Neural progenitor cell (in vitro differentiated cells): ENCODE results near the gene TLE5. TPM values are rescaled to one million over a fixed set of nuclear protein-coding genes. Genes with fewer than 3 reads are reported as not detected.
A peak's percentile ranks its signal among the peaks of the same experiment; 100 is the strongest.

Source experiments
- DNase-seq: peaks from one replicate; pipeline ENCODE4 v3.0.0-alpha.2; 2016; ENCODE audit warnings: low spot score
- H2AFZ ChIP-seq: fragments of 200-600 bp; sonication (generic); replicated peaks from 2 replicates; pipeline ENCODE4 v1.6.1; 2016; ENCODE audit warnings: antibody characterized with exemption
- H3F3A ChIP-seq: fragments of 200-600 bp; sonication (generic); 2 replicates; pipeline ENCODE4 v1.6.1; 2016; ENCODE audit warnings: antibody characterized with exemption, low read depth
- H3K27ac ChIP-seq: fragments of 200-600 bp; sonication (generic); 2 replicates; pipeline ENCODE4 v1.5.1; 2016; ENCODE audit warnings: mild to moderate bottlenecking
- H3K27me3 ChIP-seq: fragments of 200-600 bp; sonication (generic); 2 replicates; pipeline ENCODE4 v1.6.1; 2016; ENCODE audit warnings: mild to moderate bottlenecking, moderate library complexity
- H3K36me3 ChIP-seq: fragments of 200-600 bp; sonication (generic); 2 replicates; pipeline ENCODE4 v1.5.1; 2016
- H3K4me1 ChIP-seq: fragments of 200-600 bp; sonication (generic); 2 replicates; pipeline ENCODE4 v1.6.1; 2016; ENCODE audit warnings: mixed run types
- H3K4me2 ChIP-seq: fragments of 200-600 bp; sonication (generic); 2 replicates; pipeline ENCODE4 v1.6.1; 2016
- H3K4me3 ChIP-seq: fragments of 200-600 bp; sonication (generic); 2 replicates; pipeline ENCODE4 v1.5.1; 2016
- H3K79me2 ChIP-seq: fragments of 200-600 bp; sonication (generic); 2 replicates; pipeline ENCODE4 v1.6.1; 2016; ENCODE audit warnings: low read depth
- H3K9ac ChIP-seq: fragments of 200-600 bp; sonication (generic); 2 replicates; pipeline ENCODE4 v1.6.1; 2016
- H3K9me3 ChIP-seq: fragments of 200-600 bp; sonication (generic); 2 replicates; pipeline ENCODE4 v1.5.1; 2016; ENCODE audit warnings: low read depth
- H4K20me1 ChIP-seq: fragments of 200-600 bp; sonication (generic); 2 replicates; pipeline ENCODE4 v1.6.1; 2016; ENCODE audit warnings: low read depth
- H3K27ac Mint-ChIP-seq: 3 replicates; pipeline ENCODE4 v1.8.0; 2021; ENCODE audit warnings: mixed read lengths
- H3K27me3 Mint-ChIP-seq: 2 replicates; pipeline ENCODE4 v1.8.0; 2022; ENCODE audit warnings: low read depth, mild to moderate bottlenecking, inconsistent platforms, moderate library complexity, mixed read lengths; ENCODE audit not compliant: insufficient read depth
- H3K36me3 Mint-ChIP-seq: 3 replicates; pipeline ENCODE4 v1.8.0; 2021; ENCODE audit warnings: mixed read lengths
- H3K4me1 Mint-ChIP-seq: 3 replicates; pipeline ENCODE4 v1.8.0; 2021; ENCODE audit warnings: mixed read lengths
- H3K4me3 Mint-ChIP-seq: 3 replicates; pipeline ENCODE4 v1.8.0; 2021; ENCODE audit warnings: mild to moderate bottlenecking, moderate library complexity, mixed read lengths
- H3K9me3 Mint-ChIP-seq: 3 replicates; pipeline ENCODE4 v1.8.0; 2020; ENCODE audit warnings: mixed read lengths
- CTCF ChIP-seq: fragments of 200-600 bp; sonication (generic); IDR thresholded peaks from 2 replicates; pipeline ENCODE4 v1.5.1; 2017; ENCODE audit warnings: antibody characterized with exemption, mild to moderate bottlenecking
- EZH2 ChIP-seq: fragments of 200-600 bp; sonication (generic); IDR thresholded peaks from 2 replicates; pipeline ENCODE4 v1.6.1; 2017; ENCODE audit warnings: antibody characterized with exemption, mild to moderate bottlenecking, moderate library complexity
- EZH2phosphoT487 ChIP-seq: fragments of 200-600 bp; sonication (generic); IDR thresholded peaks from 2 replicates; pipeline ENCODE4 v1.6.1; 2017; ENCODE audit warnings: antibody characterized with exemption
- total RNA-seq: library from RNA; depleted of rRNA; stranded (reverse); fragments of >200 nt; gene quantifications from 2 replicates; pipeline ENCODE4 v1.2.3, GENCODE V29; 2015; ENCODE audit warnings: low replicate concordance

Gene TLE5
- total RNA-seq, 1 donor from 2014 or later: 54.6 TPM

- H3K27me3 ChIP-seq: peaks cover 83% of the 10 kb centered on the region
- H2AFZ ChIP-seq: no peak overlapping the region
- peaks cover 20% of the 10 kb centered on the region for H3K4me1 ChIP-seq
- H3K36me3 ChIP-seq: no peaks in the 10 kb centered on the region
- no peaks in the 10 kb centered on the region for H3K9me3 ChIP-seq
- peak overlapping the region; percentile 84 for H3K4me3 Mint-ChIP-seq
- peaks cover 5% of the 10 kb centered on the region for H3K9me3 Mint-ChIP-seq
- peak overlapping the region; percentile 75 for H3K4me2 ChIP-seq
- H3K27ac ChIP-seq: no peak overlapping the region
- H3K27ac Mint-ChIP-seq: no peak overlapping the region
- DNase-seq: no peak
- no peaks in the 10 kb centered on the region for H3K36me3 Mint-ChIP-seq
- H3K27me3 Mint-ChIP-seq: peaks cover 72% of the 10 kb centered on the region
- no peak for TF ChIP-seq CTCF
- TF ChIP-seq EZH2phosphoT487: no peak
- TF ChIP-seq EZH2: no peak
- peaks cover 26% of the 10 kb centered on the region for H4K20me1 ChIP-seq
- H3F3A ChIP-seq: peaks cover 27% of the 10 kb centered on the region
- no peak overlapping the region for H3K4me3 ChIP-seq
- no peak overlapping the region for H3K9ac ChIP-seq
- H3K4me1 Mint-ChIP-seq: peaks cover 32% of the 10 kb centered on the region
- no peaks in the 10 kb centered on the region for H3K79me2 ChIP-seq
These were observed 28.5 kb downstream of the TLE5 start for GRCh38 chr19:3033595-3034405.

GRCh38 chr19:3031607-3031867 lies 30.8 kb downstream of the TLE5 start:
- peaks cover 16% of the 10 kb centered on the region for H3F3A ChIP-seq
- no peak overlapping the region for H3K4me2 ChIP-seq
- no peaks in the 10 kb centered on the region for H3K36me3 ChIP-seq
- H3K79me2 ChIP-seq: no peaks in the 10 kb centered on the region
- H3K4me1 Mint-ChIP-seq: peaks cover 26% of the 10 kb centered on the region
- H2AFZ ChIP-seq: no peak overlapping the region
- peaks cover 73% of the 10 kb centered on the region for H3K27me3 Mint-ChIP-seq
- peaks cover 29% of the 10 kb centered on the region for H4K20me1 ChIP-seq
- no peak overlapping the region for H3K27ac Mint-ChIP-seq
- TF ChIP-seq CTCF (no peak), EZH2 (no peak), EZH2phosphoT487 (no peak)
- no peak overlapping the region for H3K9ac ChIP-seq
- H3K9me3 ChIP-seq: no peaks in the 10 kb centered on the region
- H3K27ac ChIP-seq: no peak overlapping the region
- peak overlapping the region; percentile 51 for H3K4me3 Mint-ChIP-seq
- H3K36me3 Mint-ChIP-seq: no peaks in the 10 kb centered on the region
- no peak overlapping the region for H3K4me3 ChIP-seq
- no peak for DNase-seq
- peaks cover 87% of the 10 kb centered on the region for H3K27me3 ChIP-seq
- peaks cover 25% of the 10 kb centered on the region for H3K4me1 ChIP-seq
- peaks cover 8% of the 10 kb centered on the region for H3K9me3 Mint-ChIP-seq

GRCh38 chr19:3029065-3029923 lies 33.0 kb downstream of the TLE5 start, which contains the start of gene TLE2:
TSS of gene TLE2 (minus strand) at chr19:3029280. CDS start at chr19:3028904, 376 bp downstream.
- Mint-ChIP-seq H3K4me3 (peak within 1 kb of the TSS; percentile 70), H3K27me3 (peaks cover 83% of the 10 kb centered on the region), H3K4me1 (peaks cover 14% of the 10 kb centered on the region), H3K27ac (no peak within 1 kb of the TSS), H3K36me3 (no peaks in the 10 kb centered on the region), H3K9me3 (peaks cover 8% of the 10 kb centered on the region)
- H3K4me3 ChIP-seq: peak within 1 kb of the TSS; percentile 43
- no peaks in the 10 kb centered on the region for H3K36me3 ChIP-seq
- H3K4me2 ChIP-seq: peak within 1 kb of the TSS; percentile 80
- no peak within 1 kb of the TSS for H3K9ac ChIP-seq
- H3K79me2 ChIP-seq: no peaks in the 10 kb centered on the region
- peak; percentile 31 for DNase-seq
- H3F3A ChIP-seq: peaks cover 13% of the 10 kb centered on the region
- H3K9me3 ChIP-seq: no peaks in the 10 kb centered on the region
- H3K27me3 ChIP-seq: peaks cover 98% of the 10 kb centered on the region
- H3K27ac ChIP-seq: no peak within 1 kb of the TSS
- peaks cover 26% of the 10 kb centered on the region for H4K20me1 ChIP-seq
- no peak for TF ChIP-seq CTCF
- TF ChIP-seq EZH2phosphoT487: no peak
- TF ChIP-seq EZH2: no peak
- H2AFZ ChIP-seq: no peak within 1 kb of the TSS
- peaks cover 25% of the 10 kb centered on the region for H3K4me1 ChIP-seq
